ENCODE data around the gene MYO3B. TPM values are rescaled to one million over a fixed set of nuclear protein-coding genes. Genes with fewer than 3 reads are reported as not detected.
"Not testable (repeated sequence)": the region's sequence is repeated elsewhere in the genome, so short reads cannot be mapped to it uniquely, and the experiment has no call there.

MYO3B gene
- total RNA-seq, 2 donors from 2014 or later: 0.26 to 0.79 TPM

DNA sequence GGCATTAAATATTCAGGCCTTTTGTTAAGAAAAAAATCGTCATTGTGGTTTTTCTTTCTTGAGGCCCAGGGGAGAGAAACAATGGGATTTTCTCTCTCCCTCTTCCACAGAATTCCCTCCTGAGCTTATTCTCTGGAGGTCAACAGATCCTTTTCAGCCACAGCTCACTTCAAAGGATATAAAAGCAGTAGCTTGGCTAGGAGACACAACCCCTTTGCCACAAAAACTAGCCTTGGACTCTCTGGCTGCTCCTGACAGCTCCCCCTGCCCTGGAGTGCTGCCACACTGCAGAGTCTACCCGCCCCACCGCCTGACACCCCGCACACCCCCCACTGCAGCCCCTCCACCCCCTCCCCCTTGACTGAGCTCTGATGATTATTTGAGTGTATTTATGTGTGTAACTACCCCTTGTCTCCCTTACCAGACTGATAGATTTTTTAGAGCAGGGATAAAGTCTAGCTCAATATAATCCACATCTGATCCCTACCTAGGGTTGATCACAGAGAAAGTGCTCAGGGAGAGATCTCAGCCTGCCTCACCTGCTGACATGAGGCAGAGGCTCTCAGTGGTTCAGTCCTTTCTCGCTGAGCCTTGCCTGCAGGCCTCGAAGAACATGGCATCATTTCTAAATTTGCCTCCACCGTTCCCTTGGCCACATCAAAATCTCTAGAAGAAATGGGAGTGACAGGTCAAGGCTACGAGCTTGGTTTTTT lies 405.0 kb downstream of the MYO3B start:
- Mint-ChIP-seq H3K4me3 (no peak overlapping the region), H3K36me3 (ENCODE audit: low read depth) (no peaks in the 10 kb centered on the region), H3K27ac (no peak overlapping the region), H3K4me1 (no peaks in the 10 kb centered on the region), H3K27me3 (peaks cover 3% of the 10 kb centered on the region), H3K9me3 (no peaks in the 10 kb centered on the region)
- no peak for ATAC-seq (replicated peaks)

DNA sequence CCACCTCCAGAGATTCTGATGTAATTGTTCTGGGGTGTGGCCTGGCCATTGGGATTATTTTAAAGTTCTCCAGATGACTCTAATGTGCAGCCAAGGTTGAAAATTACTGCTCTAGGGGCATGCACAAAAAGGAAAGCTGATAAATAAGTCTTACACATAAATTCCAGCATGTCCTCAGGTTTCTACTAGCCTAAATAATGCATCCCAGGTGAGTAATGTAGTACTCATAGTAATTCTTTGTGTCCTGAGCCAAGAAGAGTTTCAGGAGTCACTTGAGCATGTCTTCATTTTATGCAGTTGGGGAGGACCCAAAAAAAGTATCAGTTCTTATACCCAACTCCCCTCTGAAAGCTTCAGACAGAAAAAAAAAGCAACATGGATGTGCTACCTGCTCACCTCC lies 407.1 kb downstream of the MYO3B start:
- H3K9me3 Mint-ChIP-seq: no peaks in the 10 kb centered on the region
- no peak overlapping the region for H3K27ac Mint-ChIP-seq
- no peak overlapping the region for H3K4me3 Mint-ChIP-seq
- H3K36me3 Mint-ChIP-seq (ENCODE audit: low read depth): no peaks in the 10 kb centered on the region
- H3K4me1 Mint-ChIP-seq: no peaks in the 10 kb centered on the region
- peaks cover 6% of the 10 kb centered on the region for H3K27me3 Mint-ChIP-seq
- ATAC-seq (replicated peaks): no peak

DNA sequence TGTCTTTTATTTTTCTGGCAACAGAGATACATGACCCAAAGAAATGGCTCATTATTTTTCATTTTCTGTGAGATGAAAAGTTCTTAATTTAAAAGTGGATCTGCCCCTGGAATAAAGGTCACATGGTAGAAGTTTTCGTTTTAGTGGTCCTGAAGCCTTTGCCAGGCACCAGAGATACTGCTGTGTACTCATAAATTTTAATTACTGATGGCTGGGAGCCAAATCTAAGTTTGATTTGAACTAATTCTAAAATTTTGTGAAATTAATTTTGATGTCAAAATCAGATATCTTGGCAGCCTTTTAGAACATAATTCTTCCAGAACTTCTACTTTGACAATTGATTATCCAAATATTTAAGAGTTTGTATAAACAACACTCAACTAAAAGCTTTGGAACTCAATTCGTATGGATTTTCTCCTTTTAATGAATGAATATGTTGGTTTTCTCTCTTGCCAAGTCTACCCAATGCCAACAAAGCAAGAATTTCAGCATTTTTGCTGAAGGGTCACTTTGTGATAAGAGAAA lies 408.7 kb downstream of the MYO3B start:
- H3K4me1 Mint-ChIP-seq: no peaks in the 10 kb centered on the region
- no peak overlapping the region for H3K4me3 Mint-ChIP-seq
- no peaks in the 10 kb centered on the region for H3K36me3 Mint-ChIP-seq (ENCODE audit: low read depth)
- ATAC-seq (replicated peaks): no peak
- H3K27ac Mint-ChIP-seq: no peak overlapping the region
- no peaks in the 10 kb centered on the region for H3K9me3 Mint-ChIP-seq
- peaks cover 6% of the 10 kb centered on the region for H3K27me3 Mint-ChIP-seq

DNA sequence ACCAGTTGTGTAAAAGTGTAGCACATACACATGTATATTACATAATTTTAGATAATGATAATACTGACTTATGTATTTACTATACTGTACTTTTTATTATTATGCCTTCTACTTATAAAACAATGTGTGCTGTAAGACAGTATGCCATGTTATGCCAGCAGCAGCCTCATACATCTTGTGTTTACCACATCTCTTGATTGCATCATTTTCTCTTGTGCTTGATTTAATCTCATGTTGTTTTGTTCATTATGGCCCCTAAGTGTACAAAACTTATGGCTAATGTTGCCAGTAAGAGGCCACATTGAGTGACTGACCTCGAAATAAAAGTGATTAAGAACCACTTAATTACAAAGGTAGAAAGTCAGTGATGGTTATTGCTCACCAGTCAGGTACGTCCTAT lies 409.2 kb downstream of the MYO3B start:
- H3K27ac Mint-ChIP-seq: no peak overlapping the region
- no peaks in the 10 kb centered on the region for H3K9me3 Mint-ChIP-seq
- no peak overlapping the region for H3K4me3 Mint-ChIP-seq
- H3K4me1 Mint-ChIP-seq: no peaks in the 10 kb centered on the region
- ATAC-seq (replicated peaks): no peak
- peaks cover 6% of the 10 kb centered on the region for H3K27me3 Mint-ChIP-seq
- H3K36me3 Mint-ChIP-seq (ENCODE audit: low read depth): no peaks in the 10 kb centered on the region

DNA sequence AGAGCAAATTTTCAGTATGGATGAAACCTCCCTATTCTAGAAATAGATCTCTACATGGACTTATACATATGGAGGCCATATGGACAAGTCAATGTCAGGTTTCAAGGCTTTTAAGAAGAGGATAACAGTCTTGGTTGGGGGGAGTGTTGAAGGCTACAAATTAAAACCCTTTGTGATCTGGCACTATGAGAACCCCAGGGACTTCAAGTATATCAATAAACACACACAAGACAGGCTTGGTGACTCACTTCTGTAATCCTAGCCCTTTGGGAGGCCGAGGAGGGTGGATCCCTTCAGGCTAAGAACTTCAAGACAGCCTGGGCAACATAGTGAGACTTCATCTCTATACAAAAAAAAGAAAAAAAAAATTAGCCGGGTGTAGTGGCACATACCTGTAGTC lies 410.0 kb downstream of the MYO3B start:
- no peaks in the 10 kb centered on the region for H3K9me3 Mint-ChIP-seq
- no peak overlapping the region for H3K27ac Mint-ChIP-seq
- H3K27me3 Mint-ChIP-seq: peaks cover 6% of the 10 kb centered on the region
- H3K4me1 Mint-ChIP-seq: no peaks in the 10 kb centered on the region
- no peak for ATAC-seq (replicated peaks)
- no peaks in the 10 kb centered on the region for H3K36me3 Mint-ChIP-seq (ENCODE audit: low read depth)
- no peak overlapping the region for H3K4me3 Mint-ChIP-seq

DNA sequence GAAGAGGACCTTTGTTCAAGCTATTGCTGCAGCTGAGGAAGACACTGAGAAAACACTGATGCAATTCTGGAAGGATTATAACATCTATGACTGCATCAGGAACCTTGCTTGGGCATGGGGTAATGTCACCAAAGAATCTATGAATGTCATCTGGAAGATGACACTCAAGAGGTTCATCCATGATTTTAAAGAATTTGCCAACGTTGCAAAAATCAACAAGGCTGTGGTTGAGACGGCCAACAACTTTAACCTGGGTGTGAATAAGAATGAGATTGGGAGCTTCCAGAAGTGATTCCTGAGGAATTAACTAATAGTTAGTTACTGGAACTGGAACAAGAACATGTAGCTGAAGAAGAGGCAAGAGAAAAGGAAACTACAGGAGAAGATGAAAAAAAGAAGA lies 410.8 kb downstream of the MYO3B start:
- Mint-ChIP-seq H3K4me1 (no peaks in the 10 kb centered on the region), H3K4me3 (no peak overlapping the region), H3K27ac (no peak overlapping the region), H3K9me3 (no peaks in the 10 kb centered on the region), H3K27me3 (peaks cover 6% of the 10 kb centered on the region), H3K36me3 (ENCODE audit: low read depth) (no peaks in the 10 kb centered on the region)
- no peak for ATAC-seq (replicated peaks)

DNA sequence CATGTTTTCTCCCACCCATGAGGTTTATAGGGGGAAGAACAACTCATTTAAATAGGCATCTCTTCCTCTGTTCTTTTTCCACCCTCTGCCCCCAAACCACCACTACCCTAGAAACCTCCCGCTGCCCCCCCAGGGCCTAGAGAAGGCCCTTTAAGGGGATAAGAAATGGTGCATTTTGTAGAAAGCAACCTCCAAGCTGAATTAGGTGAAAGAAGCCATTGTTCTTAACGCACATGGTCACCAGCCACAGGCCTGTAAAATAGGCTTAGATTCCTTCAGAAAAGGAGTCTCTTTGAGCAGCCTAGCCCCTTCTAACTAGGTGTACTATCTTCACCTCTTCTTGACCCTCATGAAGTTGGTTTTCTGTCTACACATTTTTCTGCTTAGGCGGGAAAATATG lies 418.6 kb downstream of the MYO3B start:
- H3K4me3 Mint-ChIP-seq: no peak overlapping the region
- no peaks in the 10 kb centered on the region for H3K9me3 Mint-ChIP-seq
- ATAC-seq (replicated peaks): no peak

DNA sequence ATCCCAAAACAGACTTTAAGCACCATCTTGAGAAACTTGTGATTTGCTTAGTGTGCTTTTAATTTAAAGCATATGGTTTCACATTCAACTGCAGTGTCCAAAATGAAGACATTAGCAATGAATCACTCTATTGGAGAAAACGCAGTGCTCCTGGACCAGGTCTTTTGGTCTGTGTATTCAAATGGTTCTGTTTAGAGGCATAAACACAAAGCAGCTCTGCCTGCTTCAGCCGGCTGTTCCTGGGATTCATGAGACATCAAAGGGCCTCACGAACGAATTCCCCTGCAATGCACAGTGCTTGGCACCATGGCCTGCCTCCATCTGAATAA lies 420.1 kb downstream of the MYO3B start:
- H3K36me3 Mint-ChIP-seq (ENCODE audit: low read depth): no peaks in the 10 kb centered on the region
- ATAC-seq (replicated peaks): no peak
- H3K9me3 Mint-ChIP-seq: no peaks in the 10 kb centered on the region
- H3K27ac Mint-ChIP-seq: no peak overlapping the region
- H3K4me1 Mint-ChIP-seq: no peaks in the 10 kb centered on the region
- peaks cover 7% of the 10 kb centered on the region for H3K27me3 Mint-ChIP-seq
- no peak overlapping the region for H3K4me3 Mint-ChIP-seq

More for the DNA sequence above, 418.6 kb downstream of the MYO3B start:
- H3K27me3 Mint-ChIP-seq: peaks cover 2% of the 10 kb centered on the region
- H3K36me3 Mint-ChIP-seq (ENCODE audit: low read depth): no peaks in the 10 kb centered on the region
- H3K4me1 Mint-ChIP-seq: no peaks in the 10 kb centered on the region
- no peak overlapping the region for H3K27ac Mint-ChIP-seq

DNA sequence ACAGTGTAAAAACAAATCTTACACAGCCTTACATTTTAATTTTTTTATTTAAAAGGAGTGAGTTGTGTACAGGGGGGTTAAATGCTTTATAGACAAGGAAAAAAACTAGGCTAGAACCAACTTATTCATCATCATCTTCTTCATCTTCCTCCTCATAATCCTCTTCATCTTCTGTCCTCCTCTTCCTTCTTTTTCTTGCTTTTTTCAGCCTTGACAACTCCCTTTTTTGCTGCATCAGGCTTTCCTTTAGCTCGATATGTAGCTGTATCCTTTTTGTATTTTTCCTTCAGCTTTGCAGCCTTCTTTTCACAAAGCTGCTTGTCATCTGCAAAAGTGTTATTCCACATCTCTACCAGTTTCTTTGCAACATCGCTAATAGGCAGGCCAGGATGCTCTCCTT lies 423.5 kb downstream of the MYO3B start:
- Mint-ChIP-seq H3K4me3 (no peak overlapping the region), H3K4me1 (no peaks in the 10 kb centered on the region), H3K9me3 (no peaks in the 10 kb centered on the region), H3K36me3 (ENCODE audit: low read depth) (no peaks in the 10 kb centered on the region), H3K27me3 (peaks cover 18% of the 10 kb centered on the region), H3K27ac (no peak overlapping the region)
- no peak for ATAC-seq (replicated peaks)

DNA sequence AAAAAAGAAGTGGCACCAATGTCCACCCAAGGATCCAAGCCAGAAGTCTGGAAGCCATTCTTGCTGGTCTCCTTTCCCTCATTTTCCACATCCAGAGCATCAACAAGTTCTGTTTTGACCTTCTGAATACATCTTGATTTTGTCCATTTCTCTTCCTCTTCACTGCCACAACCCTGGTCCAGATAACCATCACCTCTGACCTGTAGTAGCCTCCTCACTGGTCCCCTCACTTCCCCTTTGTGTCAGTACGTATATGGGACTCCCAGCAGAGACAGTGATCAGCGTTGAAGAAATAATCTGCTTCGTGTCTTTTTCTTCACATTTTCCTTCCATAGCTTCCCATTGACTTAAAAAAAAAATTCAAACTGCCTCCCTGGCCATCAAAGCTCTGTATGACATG lies 427.9 kb downstream of the MYO3B start:
- H3K36me3 Mint-ChIP-seq (ENCODE audit: low read depth): no peaks in the 10 kb centered on the region
- no peak overlapping the region for H3K27ac Mint-ChIP-seq
- peaks cover 18% of the 10 kb centered on the region for H3K27me3 Mint-ChIP-seq
- no peak for ATAC-seq (replicated peaks)
- no peaks in the 10 kb centered on the region for H3K4me1 Mint-ChIP-seq
- no peak overlapping the region for H3K4me3 Mint-ChIP-seq
- H3K9me3 Mint-ChIP-seq: no peaks in the 10 kb centered on the region

DNA sequence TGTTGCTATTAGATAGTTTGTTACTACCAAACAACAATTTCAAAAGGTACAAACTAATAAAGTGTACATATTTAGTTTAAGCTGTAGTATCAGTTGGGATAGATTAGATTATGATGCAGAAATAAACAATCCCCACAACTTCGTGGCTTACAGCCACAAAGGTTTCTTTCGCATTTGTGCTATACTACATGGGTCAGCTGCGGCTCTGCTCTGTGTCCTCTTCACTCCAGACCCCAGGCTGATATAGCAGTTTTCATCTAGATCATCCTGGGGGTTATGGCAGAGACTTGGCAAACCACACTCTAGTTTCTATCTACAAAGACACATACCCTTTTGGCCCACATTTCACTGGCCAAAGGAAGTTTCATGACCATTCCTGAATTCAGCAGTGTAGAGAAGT lies 429.2 kb downstream of the MYO3B start:
- Mint-ChIP-seq H3K27ac (no peak overlapping the region), H3K27me3 (peaks cover 15% of the 10 kb centered on the region), H3K9me3 (no peaks in the 10 kb centered on the region), H3K36me3 (ENCODE audit: low read depth) (no peaks in the 10 kb centered on the region), H3K4me1 (no peaks in the 10 kb centered on the region), H3K4me3 (no peak overlapping the region)
- no peak for ATAC-seq (replicated peaks)

DNA sequence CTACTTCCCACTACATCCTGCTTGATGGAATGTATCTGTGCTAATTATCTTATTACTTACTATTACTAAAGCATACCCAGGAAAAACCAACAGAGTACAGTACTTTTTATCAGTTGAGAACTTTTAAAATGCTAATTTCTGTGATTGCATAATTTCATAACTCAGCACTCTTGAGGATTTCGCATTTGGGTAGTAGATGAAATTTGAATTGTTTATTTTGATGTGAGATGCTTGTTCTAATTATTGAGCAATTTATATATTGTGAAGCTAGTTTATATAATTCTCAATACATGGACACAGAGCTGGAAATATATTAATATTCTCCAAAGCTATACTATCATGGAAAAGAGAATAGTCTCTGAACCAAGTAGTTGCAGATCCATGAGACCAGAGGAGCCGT lies 432.7 kb downstream of the MYO3B start:
- peaks cover 7% of the 10 kb centered on the region for H3K27me3 Mint-ChIP-seq
- no peak overlapping the region for H3K27ac Mint-ChIP-seq
- no peaks in the 10 kb centered on the region for H3K36me3 Mint-ChIP-seq (ENCODE audit: low read depth)
- no peak overlapping the region for H3K4me3 Mint-ChIP-seq
- no peak for ATAC-seq (replicated peaks)
- H3K4me1 Mint-ChIP-seq: no peaks in the 10 kb centered on the region
- no peaks in the 10 kb centered on the region for H3K9me3 Mint-ChIP-seq

DNA sequence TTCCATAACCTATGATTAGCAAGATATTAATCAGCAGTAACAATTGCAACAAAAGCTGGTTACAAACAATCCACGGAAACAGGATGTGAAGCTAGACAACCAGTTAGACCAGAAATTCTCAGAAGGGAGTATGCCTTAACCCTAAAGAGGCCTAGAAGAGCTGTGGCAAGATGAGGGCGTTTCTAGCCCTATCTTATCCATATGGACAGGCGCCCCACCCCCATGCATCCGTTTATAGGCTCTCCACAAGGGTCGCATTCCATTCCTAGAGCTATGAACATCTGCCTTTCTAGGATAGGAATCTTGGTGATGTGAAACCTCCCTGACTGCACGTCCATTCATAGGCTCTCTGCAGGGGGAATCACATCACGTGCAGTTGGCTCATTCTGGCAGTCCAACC lies 441.0 kb downstream of the MYO3B start:
- H3K9me3 Mint-ChIP-seq: peaks cover 13% of the 10 kb centered on the region
- H3K27me3 Mint-ChIP-seq; H3K36me3 Mint-ChIP-seq (ENCODE audit: low read depth); H3K27ac Mint-ChIP-seq; H3K4me3 Mint-ChIP-seq; ATAC-seq (replicated peaks); H3K4me1 Mint-ChIP-seq: not testable (repeated sequence)

DNA sequence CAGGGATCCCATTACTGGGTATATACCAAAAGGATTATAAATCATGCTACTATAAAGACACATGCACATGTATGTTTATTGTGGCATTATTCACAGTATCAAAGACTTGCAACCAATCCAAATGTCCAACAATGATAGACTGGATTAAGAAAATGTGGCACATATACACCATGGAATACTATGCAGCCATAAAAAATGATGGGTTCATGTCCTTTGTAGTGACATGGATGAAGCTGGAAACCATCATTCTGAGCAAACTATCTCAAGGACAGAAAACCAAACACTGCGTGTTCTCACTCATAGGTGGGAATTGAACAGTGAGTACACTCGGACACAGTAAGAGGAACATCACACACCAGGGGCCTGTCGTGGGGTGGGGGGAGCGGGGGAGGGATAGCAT lies 457.1 kb downstream of the MYO3B start:
- not testable (repeated sequence) for H3K9me3 Mint-ChIP-seq; H3K4me1 Mint-ChIP-seq; ATAC-seq (replicated peaks); H3K27ac Mint-ChIP-seq; H3K4me3 Mint-ChIP-seq; H3K36me3 Mint-ChIP-seq (ENCODE audit: low read depth)
- H3K27me3 Mint-ChIP-seq: peaks cover 20% of the 10 kb centered on the region

DNA sequence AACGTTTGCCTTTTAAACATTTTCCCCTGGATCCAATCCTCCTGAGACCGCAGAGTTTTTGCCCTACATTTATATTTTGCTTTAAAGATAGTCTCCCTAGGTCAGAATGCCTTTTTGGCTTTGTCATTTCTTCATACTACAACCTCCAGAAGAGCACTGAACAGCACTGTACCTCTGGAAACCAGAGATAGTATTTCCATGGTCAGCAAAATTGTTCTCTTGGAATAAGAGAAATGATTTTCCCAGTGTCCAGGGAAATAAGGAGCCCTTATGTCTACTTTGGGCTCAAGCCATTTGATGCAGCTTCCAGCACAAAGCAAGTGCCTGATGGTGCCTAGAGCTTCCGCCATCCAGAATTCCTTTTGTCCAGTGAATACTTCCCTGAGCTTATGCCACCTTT lies 461.7 kb downstream of the MYO3B start:
- Mint-ChIP-seq H3K4me3 (no peak overlapping the region), H3K27ac (no peak overlapping the region), H3K27me3 (peaks cover 4% of the 10 kb centered on the region), H3K9me3 (no peaks in the 10 kb centered on the region), H3K4me1 (no peaks in the 10 kb centered on the region), H3K36me3 (ENCODE audit: low read depth) (no peaks in the 10 kb centered on the region)
- no peak for ATAC-seq (replicated peaks)

DNA sequence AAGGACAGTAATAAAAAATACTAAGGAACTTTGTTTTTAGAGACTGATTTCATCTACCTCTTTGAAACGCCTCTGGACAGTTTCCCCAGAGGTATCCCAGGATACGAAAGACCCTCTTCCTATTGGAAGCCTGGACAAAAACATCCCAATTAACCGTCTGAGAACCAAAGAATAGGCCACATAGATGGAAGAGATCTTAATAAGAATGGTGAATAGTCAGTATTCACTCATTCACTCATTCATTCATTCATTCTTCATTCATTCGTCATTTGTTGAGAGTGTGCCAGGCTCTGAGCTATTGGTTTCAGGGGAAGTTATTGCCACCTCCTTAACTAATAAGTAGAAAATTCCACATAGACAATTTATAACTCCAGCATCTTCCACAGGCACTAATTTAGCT lies 464.0 kb downstream of the MYO3B start:
- Mint-ChIP-seq H3K27me3 (peaks cover 4% of the 10 kb centered on the region), H3K9me3 (no peaks in the 10 kb centered on the region), H3K4me1 (no peaks in the 10 kb centered on the region), H3K36me3 (ENCODE audit: low read depth) (no peaks in the 10 kb centered on the region), H3K27ac (no peak overlapping the region), H3K4me3 (no peak overlapping the region)
- ATAC-seq (replicated peaks): no peak
